NCI-H146 treated with DMSO at 0.1 percent for 48 hours (cell line): Measurements from ENCODE around the gene SYNPR.
A peak's percentile ranks its signal among the peaks of the same experiment; 100 is the strongest.
"Not testable (repeated sequence)": the region's sequence is repeated elsewhere in the genome, so short reads cannot be mapped to it uniquely, and the experiment has no call there.

Experiments
- DNase-seq: peaks from one replicate; lab custom pipeline; 2025; ENCODE audit not compliant: unreplicated experiment; lab: John Stamatoyannopoulos, UW

The SYNPR gene

DNA sequence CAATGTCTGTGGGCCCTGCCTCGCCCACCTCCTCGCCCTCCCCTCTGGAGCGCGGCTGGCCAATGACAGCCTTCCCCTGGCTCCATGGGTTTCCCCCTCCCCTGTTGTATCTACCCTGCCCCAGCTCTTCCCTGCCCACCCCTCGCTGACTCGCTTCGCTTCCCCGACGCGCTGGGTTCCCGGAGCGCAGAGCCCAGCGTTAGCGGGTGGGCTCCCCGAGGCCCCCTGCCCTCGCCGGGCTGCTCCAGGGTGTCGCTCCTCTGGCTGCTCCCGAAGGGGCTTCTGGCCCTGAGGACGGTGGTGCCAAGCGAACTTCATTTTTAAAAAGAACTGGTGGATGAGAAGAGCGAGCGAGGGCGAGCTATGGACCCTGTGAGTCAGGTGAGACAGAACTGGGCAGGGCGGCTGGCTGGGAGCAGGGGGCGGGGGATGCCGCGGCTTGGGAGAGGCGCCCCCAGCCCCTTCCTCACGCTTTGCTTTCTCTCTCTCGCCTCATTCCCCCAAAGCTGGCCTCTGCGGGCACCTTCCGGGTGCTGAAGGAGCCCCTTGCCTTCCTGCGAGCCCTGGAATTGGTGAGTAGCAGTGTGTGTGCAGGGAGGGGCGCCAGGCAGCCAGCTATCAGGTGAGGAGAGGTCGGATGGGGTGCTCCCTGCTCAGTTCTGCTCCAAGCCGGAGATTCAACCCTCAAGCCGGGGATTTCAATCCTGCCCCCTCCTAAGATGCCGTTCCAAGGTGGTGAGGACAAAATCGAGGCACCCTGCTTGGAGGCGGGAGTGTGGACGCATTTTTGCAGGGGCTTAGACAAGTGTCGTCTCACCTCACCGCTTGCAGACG is at the start of gene SYNPR:
SYNPR (plus strand) TSS at position 138 of the 834 bp plus-strand sequence.
- peak; percentile 42 for DNase-seq

GRCh38 chr3:63228677-63229076 is 49.4 kb upstream of the SYNPR start:
- peak; percentile 68 for DNase-seq

- DNase-seq = no peak
Measured at GRCh38 chr3:63230146-63230545, 48.0 kb upstream of the SYNPR start.

- no peak for DNase-seq
Measured at GRCh38 chr3:63231643-63232042, 46.5 kb upstream of the SYNPR start.

DNA sequence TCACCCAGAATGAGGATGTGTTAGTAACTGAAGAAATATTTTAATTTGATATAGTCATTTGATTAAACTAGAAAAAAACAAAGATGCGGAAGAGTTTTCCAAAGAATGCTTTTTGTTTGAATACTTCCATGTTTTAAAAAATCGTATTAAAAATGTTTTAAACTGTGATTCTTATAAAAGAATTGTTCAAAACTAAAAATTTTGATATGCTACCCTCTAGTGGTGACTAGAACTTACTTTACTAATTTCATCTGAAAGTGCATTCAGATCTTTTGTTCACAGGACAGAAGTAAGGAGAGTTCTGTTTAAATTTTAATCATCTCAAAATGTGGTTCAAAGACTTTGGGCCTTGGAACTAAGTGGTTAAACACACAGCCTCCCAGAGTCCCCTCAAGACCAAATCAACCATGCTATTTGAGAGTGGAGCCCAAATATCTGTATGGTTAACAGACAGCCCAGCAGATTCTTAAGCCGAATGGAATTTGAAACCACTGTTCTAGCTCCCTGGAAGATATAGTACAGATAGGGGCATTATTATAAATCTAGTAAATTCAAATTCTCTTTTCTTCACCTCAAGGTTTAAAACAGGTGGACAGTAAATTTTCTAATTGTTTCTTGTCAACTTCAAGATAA is 45.2 kb upstream of the SYNPR start:
- DNase-seq = no peak

DNA sequence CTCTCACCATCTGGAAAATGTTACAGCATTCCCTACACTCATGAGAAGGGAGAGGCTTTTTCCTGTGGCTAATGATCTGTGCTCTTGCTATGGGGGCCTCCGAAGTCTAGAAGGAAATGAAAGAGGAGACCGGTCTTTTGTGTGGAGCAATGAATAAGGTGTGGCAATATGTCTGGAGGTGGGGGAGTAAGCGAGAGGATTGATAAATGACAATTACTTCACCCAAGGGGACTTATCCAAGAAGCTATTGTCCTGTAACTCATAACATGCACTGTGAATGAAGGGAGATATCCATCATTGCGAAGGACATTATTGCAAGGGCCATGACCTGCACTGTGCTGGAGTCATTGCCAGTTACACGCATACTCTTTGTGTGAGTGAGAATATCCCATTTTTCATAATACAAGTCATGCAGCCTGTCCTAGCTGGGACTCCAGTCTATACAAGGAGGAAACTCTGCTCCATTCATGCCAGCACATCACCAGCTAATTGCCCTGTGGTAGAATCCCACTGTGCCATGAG is 37.7 kb upstream of the SYNPR start:
- no peak for DNase-seq

GRCh38 chr3:63242124-63242523 is 36.0 kb upstream of the SYNPR start:
- DNase-seq = no peak

- no peak for DNase-seq
Measured at GRCh38 chr3:63244486-63244885, 33.6 kb upstream of the SYNPR start.

DNA sequence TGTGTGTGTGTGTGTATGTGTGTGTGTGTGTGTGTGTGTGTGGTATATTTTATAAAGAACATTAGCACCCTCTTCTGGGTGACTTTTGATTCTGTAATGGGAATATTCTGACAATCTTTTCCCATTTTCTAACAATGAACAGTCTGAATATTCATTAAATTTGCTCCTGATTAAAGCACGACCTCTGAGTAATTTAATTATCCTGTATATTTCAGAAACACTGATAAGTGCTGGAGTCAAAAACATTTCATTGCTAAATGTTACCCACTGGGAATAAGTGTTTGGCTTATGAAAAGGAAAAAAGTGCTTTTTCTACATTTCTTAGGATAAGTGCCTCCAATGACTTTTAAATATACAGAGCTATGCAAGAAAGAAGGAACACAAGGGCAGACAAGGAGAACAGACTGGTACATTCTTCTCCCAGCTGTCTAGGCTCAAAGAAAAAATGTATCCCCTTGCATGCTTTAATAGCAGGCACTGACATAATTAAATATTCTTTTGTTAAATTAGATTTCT is 32.3 kb upstream of the SYNPR start:
- no peak for DNase-seq

DNA sequence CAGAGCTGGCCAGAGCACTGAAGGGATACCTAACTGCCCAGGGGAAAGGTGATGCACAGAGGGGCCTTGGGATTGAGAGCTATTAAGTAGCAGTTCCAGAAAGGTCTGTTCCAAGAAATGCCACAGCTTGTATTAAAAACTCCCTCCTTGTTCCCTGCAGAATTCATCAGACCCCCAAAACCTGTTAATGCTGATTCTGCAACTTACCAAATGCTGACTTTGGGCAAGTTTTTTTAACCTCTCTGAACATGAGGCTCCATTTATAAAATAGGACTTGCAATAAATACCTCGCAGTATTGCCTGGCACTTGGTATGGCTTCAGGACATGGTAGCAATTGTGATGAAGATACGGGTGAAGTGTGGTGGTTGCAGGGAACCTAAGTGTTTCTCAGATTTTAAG is 30.1 kb upstream of the SYNPR start:
- DNase-seq = no peak

- peak; percentile 9 for DNase-seq
Measured at GRCh38 chr3:63251499-63251898, 26.6 kb upstream of the SYNPR start.

- DNase-seq = not testable (repeated sequence)
Measured at GRCh38 chr3:63255819-63256218, 22.3 kb upstream of the SYNPR start.

- DNase-seq = no peak
Measured at GRCh38 chr3:63264716-63265115, 13.4 kb upstream of the SYNPR start.

DNA sequence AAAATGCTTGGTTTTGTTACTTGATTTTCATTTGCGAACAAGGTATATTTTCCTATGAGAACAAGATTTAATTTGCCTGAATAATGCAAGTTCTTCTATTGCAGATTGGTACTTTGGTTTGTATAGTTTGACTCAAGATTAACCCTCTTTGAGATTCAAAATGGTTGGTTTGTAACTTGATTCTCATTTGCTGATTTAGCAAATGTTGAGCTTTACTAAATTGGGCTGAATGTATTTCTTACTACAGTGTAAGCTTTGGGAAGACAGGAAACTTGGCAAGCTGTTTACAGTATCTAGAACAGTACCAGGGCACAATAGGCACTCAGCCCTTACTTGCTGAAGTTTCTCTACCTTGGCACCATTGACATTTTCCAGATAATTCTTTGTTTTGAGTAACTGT is 3.7 kb upstream of the SYNPR start:
- DNase-seq = no peak

DNA sequence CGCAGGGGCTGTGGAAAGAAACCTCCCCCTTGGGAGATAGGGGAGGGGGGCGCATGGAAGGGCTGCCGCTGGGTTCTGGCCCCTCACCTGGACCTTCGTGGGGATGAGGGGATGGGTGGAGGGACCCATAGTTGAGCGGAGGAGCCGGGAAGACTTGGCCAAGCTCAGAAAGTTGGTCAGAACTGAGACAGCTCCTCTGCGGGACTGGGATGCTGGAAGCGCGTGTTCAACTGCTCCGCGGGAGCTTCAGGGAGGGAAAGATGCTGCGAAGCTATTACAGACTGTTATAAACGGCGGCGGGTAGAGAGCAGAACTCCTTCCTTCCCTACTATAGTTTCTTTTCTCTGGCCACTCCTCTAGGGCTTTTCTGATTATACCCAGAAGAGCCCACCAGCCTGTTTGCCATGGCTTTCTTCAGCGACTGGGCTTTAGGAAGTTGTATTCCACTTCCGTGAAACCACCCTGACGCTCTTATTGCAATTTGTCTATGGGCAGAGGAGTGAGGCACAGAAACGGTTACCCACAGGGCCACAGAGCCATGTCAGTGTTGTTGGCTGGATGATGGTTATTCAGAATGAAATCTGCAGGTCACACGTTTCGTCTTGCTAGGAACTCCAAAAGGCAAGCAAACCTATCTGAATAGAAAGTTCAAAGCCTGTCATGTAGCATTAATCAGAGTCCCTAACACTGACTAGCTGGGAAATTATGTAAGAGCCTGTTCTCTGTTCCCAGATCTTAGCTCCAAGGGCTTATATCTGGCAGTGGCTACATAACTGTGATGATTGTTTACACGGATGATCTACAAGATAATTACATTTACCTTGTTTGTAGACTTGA is 1.1 kb downstream of the SYNPR start:
- DNase-seq = peak; percentile 14

- DNase-seq = no peak
Measured at GRCh38 chr3:63287610-63288009, 9.5 kb downstream of the SYNPR start.

GRCh38 chr3:63290686-63291085 is 12.6 kb downstream of the SYNPR start:
- no peak for DNase-seq

DNA sequence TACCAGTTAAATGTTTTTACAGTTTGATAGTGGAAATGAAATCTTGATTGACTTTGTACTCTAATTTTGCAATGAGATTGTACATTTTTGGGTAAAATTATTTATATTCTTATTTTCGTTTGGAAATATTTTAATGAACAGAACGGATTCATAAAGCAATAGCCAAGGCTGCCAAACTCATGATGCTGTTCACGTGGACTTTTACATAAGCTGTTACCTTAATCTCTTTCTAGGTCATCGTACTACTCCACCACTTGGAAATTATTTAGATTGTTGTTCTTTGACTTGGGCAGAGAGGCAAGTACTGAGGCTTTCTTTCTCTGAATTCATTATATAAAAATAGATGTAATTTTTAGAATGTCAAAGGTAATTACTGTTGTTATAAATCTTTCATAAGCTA is 16.2 kb downstream of the SYNPR start:
- no peak for DNase-seq

DNA sequence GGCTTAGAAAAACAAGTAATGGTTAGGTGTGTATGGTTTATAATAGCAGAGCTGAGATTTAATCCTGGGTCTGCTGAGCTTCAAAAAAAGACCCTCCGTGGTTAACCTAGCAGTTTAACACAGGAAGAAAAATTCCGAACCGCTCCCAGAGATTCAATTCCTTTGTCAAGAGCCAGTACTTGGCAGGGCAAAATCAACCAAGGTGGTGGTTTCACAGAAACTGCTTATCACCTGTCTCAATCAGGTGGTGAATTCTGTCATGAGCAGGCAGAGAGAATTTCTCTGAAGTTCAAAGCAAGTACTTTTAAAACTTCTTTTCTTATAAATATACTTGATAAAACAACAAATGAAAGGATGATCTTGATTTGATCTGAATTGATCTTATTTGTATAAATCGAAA is 17.2 kb downstream of the SYNPR start:
- no peak for DNase-seq

GRCh38 chr3:63295806-63296205 is 17.7 kb downstream of the SYNPR start:
- no peak for DNase-seq

- DNase-seq = no peak
Measured at GRCh38 chr3:63296249-63296648, 18.1 kb downstream of the SYNPR start.
